GM21737 (cell line): ENCODE measurements around the gene RAB27B.

Source experiments
- ATAC-seq: cut with Tn5 transposase; IDR thresholded peaks from one replicate; pipeline ENCODE4 v1.9.1; 2021; ENCODE audit warnings: mild to moderate bottlenecking, moderate library complexity; ENCODE audit not compliant: unreplicated experiment

The RAB27B gene

GRCh38 chr18:54906331-54907185, 78.3 kb downstream of the RAB27B start:
- no peak for ATAC-seq

DNA sequence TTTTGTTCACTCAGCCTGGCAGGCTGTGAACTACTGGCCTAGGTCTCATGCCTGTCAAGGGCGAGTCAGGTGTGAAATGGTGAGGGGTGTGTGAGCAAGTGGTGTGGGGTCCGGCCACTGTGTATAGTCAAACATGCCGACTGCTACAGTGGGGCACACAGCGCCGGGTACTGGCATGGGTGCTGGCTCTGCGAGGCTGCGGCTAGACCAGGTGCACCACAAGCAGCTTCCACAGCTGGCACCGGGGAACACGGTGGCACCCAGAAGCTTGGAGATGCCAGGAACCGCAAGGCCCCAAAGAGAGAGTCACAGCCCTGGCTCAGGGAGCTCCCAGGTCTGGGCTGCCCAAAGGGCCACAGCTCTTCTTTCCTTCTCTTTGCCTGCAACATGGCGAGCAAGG, 81.3 kb downstream of the RAB27B start:
- no peak for ATAC-seq

GRCh38 chr18:54910161-54910919, 82.1 kb downstream of the RAB27B start:
- no peak for ATAC-seq

DNA sequence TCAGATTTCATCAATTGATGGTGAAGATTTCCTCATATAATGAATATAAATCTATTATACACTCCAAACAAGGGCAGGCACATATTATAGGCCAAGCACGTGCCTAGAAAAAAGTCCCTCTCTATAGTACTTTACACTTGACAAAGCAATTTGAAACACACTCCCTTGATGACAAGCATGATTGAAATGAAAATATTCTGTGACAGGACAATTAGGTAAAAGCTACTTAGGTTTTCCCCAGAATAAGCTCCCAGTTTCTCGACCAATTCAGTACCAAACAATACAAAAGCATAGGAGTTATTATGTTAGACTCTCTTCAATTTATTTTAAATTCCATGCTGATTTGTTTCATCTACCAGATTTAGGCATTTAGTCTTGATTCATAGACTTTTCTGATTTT, 83.3 kb downstream of the RAB27B start:
- ATAC-seq: no peak

GRCh38 chr18:54914816-54915215, 86.5 kb downstream of the RAB27B start:
- no peak for ATAC-seq

GRCh38 chr18:54916507-54916906, 88.2 kb downstream of the RAB27B start:
- no peak for ATAC-seq

GRCh38 chr18:54918060-54918459, 89.8 kb downstream of the RAB27B start:
- no peak for ATAC-seq

DNA sequence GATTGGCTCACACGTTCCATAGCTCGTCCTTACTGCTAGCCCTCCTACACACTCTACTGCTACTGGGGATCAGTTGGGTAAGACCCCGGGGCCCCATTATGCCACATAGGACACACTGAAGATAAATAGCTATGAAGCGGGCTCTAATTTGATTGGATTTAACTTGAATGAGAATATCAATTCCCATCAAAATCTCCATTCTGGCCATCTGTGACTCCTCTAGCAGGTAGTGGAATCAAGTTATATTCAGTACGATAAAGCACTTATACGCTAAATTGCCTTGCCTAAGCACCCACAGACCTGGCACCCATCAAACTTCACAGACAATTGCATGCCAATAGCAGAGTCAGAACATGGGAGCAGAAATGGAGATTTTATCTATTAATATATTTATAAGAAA, 91.1 kb downstream of the RAB27B start:
- ATAC-seq: no peak

DNA sequence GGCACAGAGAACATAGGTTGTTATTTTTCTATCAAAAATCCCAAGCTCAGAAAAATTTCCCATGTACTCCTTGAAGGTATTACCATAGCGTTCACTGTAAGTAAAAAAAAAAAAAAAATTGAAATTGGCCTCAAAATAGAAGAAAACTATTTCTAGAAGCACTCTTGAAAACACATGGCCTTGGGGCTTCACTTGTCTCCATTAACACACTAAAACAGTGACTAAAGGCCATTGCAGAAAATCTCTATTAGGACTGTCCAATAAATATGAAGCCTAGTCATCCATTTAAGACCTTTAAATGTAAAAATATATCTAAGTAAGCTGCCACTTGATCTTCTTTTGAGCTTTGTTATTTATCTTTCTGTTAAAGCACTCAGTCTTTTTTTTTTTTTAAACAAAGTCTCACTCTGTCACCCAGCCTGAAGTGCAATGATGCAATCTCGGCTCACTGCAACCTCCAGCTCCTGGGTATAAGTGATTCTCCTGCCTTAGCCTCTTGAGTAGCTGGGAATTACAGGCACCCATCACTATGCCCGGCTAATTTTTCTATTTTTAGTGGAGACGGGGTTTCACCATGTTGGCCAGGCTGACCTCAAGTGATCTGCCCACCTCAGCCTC, 95.2 kb downstream of the RAB27B start:
- no peak for ATAC-seq

- no peak for ATAC-seq
Measured at GRCh38 chr18:54924948-54925347, 96.7 kb downstream of the RAB27B start.

DNA sequence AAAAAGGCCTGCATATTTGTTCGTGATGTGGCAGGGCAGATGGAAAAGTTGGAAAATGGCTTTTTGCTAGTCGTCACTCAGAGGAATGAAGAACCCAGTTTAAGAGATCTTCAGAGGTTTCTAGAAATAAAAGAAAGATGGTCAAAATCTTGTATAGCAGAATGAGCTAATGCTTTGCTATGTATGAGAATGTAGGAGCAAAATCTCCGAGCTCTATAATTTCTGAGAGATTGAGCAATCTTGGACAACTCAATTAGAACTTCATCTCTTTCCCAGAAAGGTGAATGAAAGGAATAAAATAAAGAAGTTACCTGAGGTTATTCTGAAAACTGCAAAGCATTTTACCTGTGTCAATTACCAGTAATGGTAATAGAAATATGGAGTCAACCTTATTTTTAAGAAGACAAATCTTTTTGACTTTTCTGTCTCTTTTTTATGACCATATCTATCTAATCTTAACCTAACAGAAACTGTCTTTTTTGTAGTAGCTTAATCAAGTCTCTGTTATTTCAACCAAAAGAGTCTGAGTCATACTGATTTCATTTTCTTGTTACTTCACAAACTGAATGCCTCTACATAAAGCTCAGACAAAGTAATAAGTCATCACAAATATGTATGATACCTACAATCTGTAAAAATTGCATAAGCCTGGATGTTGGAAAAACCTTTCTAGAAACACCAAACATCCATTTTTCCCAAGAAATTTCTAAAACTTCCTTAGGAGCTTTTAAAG, 98.5 kb downstream of the RAB27B start:
- no peak for ATAC-seq

DNA sequence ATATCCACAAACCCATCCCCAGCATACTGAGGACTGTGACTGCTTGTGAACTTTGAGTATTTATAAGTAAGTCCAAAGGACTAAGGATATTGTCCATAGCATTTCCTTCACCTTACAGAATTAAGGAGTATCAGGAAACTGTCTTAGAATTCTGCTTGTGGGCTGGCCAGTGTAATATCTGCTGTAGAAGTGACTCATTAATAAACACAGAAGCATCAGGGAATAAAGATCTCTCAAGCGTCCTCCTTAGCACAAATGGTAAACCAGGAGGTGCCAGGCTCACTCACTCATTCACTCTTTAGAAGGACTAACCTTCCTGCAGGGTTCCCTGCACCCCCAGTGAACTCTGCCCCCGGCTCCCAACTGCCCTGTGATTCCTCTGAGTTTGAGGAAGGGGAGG, 100.0 kb downstream of the RAB27B start:
- ATAC-seq: no peak

DNA sequence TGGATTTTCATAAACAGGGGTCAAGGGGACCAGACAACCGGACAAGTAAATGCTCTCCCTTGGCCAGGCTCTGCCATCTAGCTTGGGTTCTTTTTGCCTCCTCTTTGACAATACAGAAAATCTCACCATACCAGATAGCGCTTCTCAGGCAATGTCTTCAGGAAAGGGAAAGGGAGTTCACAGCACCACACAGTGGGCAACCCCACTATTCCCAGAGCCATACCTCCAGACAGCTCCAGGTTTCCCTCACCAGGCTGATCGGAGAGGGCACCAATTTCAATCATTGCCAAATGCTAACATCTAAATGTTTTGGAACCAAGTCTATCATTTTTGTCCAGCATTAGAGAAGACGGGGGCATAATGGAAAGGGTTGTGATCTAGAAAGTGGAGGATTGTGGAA, 102.9 kb downstream of the RAB27B start:
- ATAC-seq: no peak

DNA sequence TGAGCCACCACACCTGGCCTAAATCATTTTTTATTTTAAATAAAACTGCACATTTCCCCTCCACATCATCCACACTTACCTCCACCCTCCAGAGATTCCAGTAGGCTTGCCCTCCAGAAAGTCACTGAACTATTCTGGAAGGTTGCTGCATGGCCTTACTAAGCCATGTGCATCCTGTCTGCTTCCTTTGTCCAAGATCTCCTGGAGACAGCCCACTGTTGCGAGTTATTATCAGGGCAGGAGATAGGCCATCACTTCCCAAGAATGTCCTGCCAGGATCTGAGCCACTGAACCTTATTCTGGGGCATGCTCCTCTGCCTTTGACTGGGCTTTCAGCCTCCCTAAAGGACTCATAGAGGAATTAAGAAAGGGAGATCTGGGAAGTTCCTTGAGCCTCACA, 104.2 kb downstream of the RAB27B start:
- no peak for ATAC-seq

GRCh38 chr18:54938506-54938905, 110.2 kb downstream of the RAB27B start:
- no peak for ATAC-seq

DNA sequence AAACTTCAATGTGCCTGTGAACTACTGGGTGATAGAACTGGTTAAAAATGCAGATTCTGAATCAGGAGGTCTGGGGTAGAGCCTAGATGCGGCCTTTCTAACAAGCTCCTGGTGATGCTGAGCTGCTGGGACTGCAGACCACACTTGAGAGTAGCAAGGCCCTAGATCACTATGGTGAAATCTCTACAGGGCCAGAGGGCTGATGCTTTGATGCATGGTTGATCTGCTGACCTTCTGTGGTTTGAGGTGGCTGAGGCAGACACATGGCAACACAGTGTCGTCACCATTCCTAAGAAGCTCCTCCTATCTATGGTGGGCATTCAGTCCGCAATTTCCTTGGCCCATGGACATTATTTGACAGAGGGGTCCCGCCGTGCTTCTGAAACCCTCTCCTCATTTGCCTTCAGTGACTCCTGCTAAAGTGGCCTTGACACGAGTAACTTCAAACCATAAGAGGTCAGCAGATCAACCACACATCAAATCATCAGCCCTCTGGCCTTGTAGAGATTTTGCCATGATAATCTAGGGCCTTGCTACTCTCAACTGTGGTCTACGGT, 111.2 kb downstream of the RAB27B start:
- no peak for ATAC-seq

DNA sequence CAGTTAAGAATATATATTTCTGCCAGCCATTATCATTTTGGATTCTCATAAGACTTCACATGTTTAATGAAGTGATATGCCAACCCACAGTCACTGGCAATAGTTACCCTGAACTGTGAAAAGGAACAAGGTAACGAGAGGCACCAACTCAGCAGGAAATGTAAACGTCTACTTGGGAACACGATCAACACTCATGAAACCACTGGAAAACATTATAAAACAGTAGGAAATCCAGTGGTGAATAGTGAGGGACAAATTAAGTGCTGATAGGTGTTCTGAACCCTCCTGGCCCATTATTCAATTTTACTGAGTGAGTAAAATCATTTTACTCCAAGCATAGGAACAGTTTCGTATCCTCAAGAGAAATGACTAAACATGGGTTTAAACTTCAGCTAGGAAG, 113.9 kb downstream of the RAB27B start:
- no peak for ATAC-seq

DNA sequence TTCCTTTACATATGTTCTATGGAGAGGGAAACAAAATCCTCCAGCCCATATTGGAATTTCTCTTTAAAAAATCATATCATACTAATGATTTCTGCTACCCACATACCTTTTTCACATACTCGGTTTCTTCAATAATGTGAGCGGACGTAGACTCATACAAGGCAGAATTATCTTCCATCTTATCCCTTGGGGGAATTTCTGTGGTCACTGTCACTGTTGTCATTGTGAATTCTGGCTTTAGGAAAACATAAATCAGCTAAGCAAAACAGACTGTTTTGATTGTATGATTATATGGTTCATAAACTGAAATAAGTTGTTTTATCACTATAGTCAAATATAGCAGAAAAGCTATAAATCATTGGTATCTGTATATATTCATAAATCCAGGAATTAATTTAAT, 114.3 kb downstream of the RAB27B start:
- no peak for ATAC-seq
